Activated T-helper 1 cell treated with anti-CD3 and anti-CD28 coated beads, Interleukin-12 subunit alpha, Interleukin-12 subunit beta, Interleukin-2, Interleukin-4 antibody, amounts not matched to agents 30 ng/mL and 10 ng/mL and 1 ng/mL, durations not matched to agents 14 hours and 24 hours and 36 hours (primary cell): ENCODE measurements around the gene RENBP. TPM values are rescaled to one million over a fixed set of nuclear protein-coding genes. Genes with fewer than 3 reads are reported as not detected.

Source experiments
- DNase-seq: peaks from one replicate; pipeline ENCODE4 v3.0.0; 2021; ENCODE audit warnings: low spot score
- H3K27ac Mint-ChIP-seq: one replicate; pipeline ENCODE4 v1.8.0; 2021; ENCODE audit warnings: mild to moderate bottlenecking, mixed read lengths
- H3K27me3 Mint-ChIP-seq: one replicate; pipeline ENCODE4 v1.8.0; 2022; ENCODE audit warnings: mild to moderate bottlenecking, moderate library complexity, mixed read lengths; ENCODE audit not compliant: insufficient read depth
- H3K36me3 Mint-ChIP-seq: one replicate; pipeline ENCODE4 v1.8.0; 2021; ENCODE audit warnings: low read depth, mixed read lengths
- H3K4me1 Mint-ChIP-seq: one replicate; pipeline ENCODE4 v1.8.0; 2021; ENCODE audit warnings: low read depth, mixed read lengths
- H3K4me3 Mint-ChIP-seq: one replicate; pipeline ENCODE4 v1.8.0; 2021; ENCODE audit warnings: mild to moderate bottlenecking, moderate library complexity, mixed read lengths
- H3K9me3 Mint-ChIP-seq: one replicate; pipeline ENCODE4 v1.8.0; 2021; ENCODE audit warnings: mixed read lengths
- intact Hi-C: fragments of 100-400 bp; cut with micrococcal nuclease; formaldehyde crosslinking; loops from one replicate; pipeline ENCODE4 v1.15.1; 2024
- total RNA-seq: library from RNA; stranded (reverse); gene quantifications from 2 replicates; pipeline ENCODE4 v1.2.3, GENCODE V29; 2022

RENBP gene
- total RNA-seq, 1 donor from 2014 or later: 14.0 TPM

DNA sequence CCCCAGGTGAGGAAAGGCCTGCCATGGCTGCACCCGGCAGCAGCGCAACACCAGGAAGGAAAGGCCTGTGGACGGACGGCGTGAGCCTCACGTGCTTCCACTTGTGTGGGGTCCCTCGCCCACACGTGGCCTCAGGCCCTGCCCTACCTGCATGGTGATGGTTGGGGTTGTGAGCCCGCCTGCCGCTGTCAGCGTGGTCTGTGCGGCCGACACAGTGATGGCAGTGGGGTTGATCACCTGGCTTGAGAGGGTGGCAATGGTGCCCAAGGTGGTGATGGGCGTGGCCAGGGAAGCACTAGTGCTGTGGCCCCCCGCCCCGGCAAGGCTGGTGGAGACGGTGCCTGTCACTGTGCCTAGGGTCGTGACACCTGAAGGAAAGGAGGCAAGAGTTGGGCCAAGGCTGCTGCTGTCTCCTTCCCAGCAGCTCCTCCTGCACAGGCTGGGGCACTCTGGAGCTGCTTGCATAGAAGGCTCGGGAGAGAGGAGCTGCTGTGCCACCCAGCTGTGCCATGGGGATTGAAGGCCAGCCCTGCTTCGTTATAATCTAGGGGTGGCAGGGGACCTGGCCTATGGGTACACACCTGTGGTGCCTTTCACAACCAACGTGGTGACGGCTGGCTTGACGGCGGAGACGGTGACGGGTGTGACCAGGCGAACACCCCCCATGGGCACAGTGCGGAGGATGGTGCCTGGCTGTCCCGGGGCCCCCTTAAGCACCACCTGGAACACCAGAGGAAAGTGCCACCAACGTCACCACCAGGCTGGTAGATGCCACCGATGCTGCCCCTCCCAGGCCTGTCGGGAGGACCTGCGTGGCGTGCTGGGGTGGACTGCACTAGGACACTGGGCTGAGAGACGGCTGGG is 11.8 kb upstream of the RENBP start:
- Mint-ChIP-seq H3K4me1 (no peaks in the 10 kb centered on the region), H3K4me3 (no peak overlapping the region), H3K36me3 (peaks cover 8% of the 10 kb centered on the region), H3K27me3 (no peaks in the 10 kb centered on the region), H3K9me3 (no peaks in the 10 kb centered on the region), H3K27ac (no peak overlapping the region)
- DNase-seq: no peak
- intact Hi-C loops: no loop called here

DNA sequence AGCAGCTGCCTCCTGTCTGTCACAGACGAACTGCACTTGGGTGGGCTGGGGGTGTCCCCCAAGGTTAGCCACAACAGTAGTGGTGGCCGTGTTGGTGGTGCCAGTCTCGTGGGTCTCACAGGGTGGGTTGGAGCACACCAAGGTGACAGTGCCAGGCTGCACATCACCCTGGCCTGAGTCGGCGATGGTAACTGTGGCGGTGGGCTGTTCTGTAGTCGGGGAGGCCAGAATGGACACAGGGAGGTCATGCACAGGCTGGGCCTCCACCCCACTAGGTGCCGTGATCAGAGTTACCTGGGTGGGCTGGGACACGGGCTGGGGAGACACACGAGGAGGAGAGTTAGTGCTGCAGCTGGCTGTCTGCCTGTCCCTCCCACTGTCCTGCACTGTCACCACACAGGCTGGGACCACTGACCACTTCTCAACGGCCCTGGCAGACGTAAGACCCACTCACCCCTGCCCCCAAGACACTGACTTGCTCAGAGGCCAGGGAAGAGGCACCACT is 10.8 kb upstream of the RENBP start:
- H3K27ac Mint-ChIP-seq: no peak overlapping the region
- no peaks in the 10 kb centered on the region for H3K4me1 Mint-ChIP-seq
- H3K27me3 Mint-ChIP-seq: no peaks in the 10 kb centered on the region
- H3K4me3 Mint-ChIP-seq: no peak overlapping the region
- no peak for DNase-seq
- H3K9me3 Mint-ChIP-seq: no peaks in the 10 kb centered on the region
- intact Hi-C loops: no loop called here
- H3K36me3 Mint-ChIP-seq: peaks cover 9% of the 10 kb centered on the region

DNA sequence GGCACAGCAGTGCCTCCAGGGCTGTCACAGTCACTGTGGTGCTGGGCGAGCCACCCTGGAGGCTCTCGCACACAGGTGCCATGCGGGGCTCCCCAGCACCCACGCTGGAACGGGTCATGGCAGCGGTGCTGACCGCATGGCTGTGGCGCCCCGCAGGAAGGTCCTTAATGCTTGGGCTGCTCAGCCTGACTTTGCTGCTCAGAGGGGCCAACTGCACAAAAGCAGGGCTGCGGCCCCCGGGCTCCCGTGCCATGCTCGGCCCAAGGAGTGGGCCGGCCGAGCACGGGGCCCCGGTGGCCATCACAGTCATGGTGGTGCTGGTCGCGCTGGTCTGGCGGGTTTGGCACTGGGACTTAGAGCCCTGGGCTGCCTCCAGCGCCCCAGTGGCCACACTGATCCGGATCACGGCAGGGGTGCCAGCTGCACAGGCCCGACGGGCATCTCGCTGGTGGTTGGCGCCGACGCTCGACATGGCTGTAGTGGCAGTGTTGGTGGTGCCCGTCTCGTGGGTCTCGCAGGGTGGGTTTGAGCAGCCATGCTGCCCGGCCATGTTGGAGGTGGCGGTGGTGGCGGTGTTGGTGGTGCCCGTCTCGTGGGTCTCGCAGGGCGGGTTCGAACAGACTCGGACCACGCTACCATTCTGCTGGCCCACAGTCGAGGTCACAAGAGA is 10.2 kb upstream of the RENBP start:
- H3K36me3 Mint-ChIP-seq: peaks cover 9% of the 10 kb centered on the region
- H3K27ac Mint-ChIP-seq: no peak overlapping the region
- no peaks in the 10 kb centered on the region for H3K27me3 Mint-ChIP-seq
- no peaks in the 10 kb centered on the region for H3K4me1 Mint-ChIP-seq
- H3K9me3 Mint-ChIP-seq: no peaks in the 10 kb centered on the region
- no peak for DNase-seq
- no peak overlapping the region for H3K4me3 Mint-ChIP-seq
- intact Hi-C loops: no loop called here

DNA sequence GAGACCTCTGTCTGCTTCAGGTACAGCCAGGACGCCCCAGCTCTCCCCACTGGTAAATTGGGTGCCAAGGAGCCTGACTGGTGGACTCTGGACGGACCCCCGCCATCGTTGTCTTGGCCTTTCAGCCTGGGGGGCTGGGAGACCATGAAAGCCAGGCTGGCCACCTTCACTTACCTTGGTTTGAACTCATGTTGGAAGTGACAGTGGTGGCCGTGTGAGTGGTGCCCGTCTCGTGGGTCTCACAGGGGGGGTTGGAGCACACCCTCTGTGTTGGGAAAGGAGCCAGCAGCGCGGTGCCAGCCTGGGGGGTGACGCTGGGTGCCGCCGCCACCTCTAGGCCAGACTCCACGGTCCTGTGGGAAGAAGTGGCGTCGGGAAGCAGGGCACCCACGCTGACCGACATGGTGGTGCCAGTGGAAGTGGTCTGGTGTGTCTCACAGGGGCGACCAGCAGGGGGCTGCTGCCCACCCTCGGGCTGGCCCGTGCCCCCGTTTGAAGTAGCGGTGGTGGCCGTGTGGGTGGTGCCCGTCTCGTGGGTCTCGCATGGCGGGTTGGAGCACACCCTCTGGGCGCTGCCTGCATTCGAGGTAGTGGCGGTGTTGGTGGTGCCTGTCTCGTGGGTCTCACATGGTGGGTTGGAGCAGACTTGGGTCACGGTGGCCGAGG is 9.6 kb upstream of the RENBP start:
- no peaks in the 10 kb centered on the region for H3K4me1 Mint-ChIP-seq
- no peak for DNase-seq
- H3K36me3 Mint-ChIP-seq: peaks cover 9% of the 10 kb centered on the region
- H3K27me3 Mint-ChIP-seq: no peaks in the 10 kb centered on the region
- no peak overlapping the region for H3K4me3 Mint-ChIP-seq
- no peaks in the 10 kb centered on the region for H3K9me3 Mint-ChIP-seq
- H3K27ac Mint-ChIP-seq: no peak overlapping the region
- intact Hi-C loops: loop anchor here (1.0 kb wide), 2 partner anchors 13 to 190 kb away; partner anchors contain the start of gene PLXNB3

DNA sequence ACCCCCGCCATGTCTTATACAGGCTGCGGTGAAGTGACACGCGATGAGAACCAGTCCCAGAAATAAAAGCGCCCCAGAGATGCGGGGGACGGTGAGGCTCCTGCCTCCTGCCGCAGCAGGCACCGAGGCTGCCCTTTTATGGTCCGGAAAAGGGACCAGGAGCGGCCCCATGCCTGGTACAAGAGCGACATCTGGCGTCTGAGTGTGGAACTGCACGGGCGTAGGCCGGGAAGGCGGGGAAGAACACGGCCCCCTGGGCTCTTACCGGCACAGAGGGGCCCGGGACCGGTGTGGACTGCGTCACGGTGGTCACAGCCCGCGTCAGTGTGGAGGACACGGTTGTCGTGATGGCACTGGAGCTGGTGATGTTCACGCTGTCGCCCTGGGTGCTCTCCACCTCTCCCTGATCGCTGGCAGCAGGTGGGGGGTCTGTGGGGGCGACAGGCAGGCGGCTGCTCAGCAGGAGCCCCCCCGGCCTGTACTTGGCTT is 8.9 kb upstream of the RENBP start:
- intact Hi-C loops: loop anchor here (1.0 kb wide), 2 partner anchors 14 to 189 kb away; partner anchors contain the start of gene PLXNB3
- peak; percentile 60 for DNase-seq
- no peaks in the 10 kb centered on the region for H3K9me3 Mint-ChIP-seq
- no peak overlapping the region for H3K4me3 Mint-ChIP-seq
- H3K27ac Mint-ChIP-seq: peak overlapping the region; percentile 23
- no peaks in the 10 kb centered on the region for H3K4me1 Mint-ChIP-seq
- H3K27me3 Mint-ChIP-seq: no peaks in the 10 kb centered on the region
- peaks cover 9% of the 10 kb centered on the region for H3K36me3 Mint-ChIP-seq

DNA sequence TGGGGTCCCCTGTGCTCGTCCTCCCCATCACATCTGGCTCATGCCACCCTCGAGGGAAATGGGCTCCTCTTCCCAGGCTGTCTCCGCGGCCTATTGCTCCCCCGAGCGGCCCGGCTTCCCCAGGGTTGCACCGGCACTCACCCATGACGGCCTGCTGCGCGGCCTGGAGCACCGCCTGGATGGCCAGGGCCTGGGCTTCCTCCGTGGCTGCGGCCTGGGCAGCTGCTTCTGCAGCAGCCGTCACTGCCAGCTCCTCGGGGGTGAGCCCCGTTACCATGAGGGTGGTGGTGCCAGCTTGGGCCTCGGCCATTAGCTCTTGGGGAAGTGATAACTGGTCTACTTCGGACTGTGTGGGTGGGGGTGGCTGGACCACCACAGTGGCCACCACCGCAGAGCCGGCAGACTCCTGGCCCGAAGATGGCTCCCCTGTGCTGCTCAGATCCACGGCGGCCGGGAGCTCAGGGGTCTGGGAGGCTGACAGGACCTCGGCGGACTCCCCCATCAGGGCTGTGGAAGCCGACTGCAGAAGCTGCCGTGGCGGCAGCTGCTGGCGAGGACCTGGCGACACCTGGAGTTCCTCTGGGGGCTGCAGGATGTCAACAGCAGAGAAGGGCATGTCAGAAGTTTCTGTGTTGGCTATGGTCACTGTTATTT is 8.1 kb upstream of the RENBP start:
- H3K4me3 Mint-ChIP-seq: no peak overlapping the region
- H3K27ac Mint-ChIP-seq: no peak overlapping the region
- H3K27me3 Mint-ChIP-seq: no peaks in the 10 kb centered on the region
- peaks cover 2% of the 10 kb centered on the region for H3K4me1 Mint-ChIP-seq
- intact Hi-C loops: loop anchor here (1.0 kb wide), 2 partner anchors 15 to 188 kb away; partner anchors contain the start of gene PLXNB3
- H3K36me3 Mint-ChIP-seq: peaks cover 10% of the 10 kb centered on the region
- H3K9me3 Mint-ChIP-seq: no peaks in the 10 kb centered on the region
- no peak for DNase-seq

DNA sequence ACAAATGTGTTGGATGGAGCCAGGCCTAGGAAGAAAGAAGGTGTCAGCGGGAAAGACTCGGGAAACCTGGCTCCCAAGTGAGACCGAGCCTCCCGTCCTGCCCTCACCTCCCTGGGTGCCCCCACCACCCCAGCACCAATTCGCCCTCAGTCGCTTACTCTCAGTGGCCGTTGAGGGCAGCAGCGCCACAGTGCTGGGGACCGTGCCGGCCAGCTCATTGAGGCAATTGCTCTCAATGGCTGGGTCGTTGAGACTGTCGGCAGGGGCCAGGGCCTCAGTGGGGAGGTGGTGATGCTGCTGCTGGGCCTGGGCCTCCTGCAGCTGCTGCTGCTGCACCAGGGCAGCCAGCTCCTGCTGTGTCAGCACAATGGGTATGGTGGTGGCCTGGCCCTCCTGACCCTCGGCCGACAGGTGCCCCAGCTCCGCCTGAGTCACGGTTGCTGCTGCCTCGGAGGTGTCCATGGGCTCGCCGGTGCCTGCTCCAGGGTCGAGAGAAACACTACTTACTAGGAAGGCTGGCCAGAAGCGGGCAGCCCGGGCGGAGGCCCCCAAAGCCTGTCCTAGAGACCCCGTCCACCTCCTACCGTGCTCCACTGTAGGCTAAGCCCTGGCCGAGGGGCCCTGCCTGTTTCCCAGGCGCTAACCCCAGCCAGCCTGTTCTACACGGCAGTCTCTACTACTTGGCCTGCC is 7.4 kb upstream of the RENBP start:
- intact Hi-C loops: no loop called here
- H3K27ac Mint-ChIP-seq: no peak overlapping the region

DNA sequence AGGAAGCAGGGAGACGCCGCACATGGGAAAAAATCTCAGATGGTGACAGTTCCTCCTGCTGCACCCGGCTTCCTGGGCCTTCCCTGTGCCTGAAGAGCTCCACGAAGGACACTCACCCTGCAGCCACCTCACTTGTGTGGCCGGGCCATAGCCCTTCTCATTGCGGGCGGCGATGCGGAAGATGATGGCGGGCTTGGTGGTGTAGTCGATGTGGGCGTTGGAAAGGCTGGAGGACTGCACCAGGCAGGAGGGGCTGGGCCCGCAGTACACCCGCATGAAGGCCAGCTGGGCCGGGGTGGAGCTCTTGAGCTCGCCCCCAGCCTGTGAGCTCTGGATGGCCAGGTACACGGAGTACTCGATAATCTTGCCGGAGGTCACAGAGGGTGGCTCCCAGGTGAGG is 5.7 kb upstream of the RENBP start:
- H3K27me3 Mint-ChIP-seq: no peaks in the 10 kb centered on the region
- no peak overlapping the region for H3K27ac Mint-ChIP-seq
- no peak overlapping the region for H3K4me3 Mint-ChIP-seq
- H3K4me1 Mint-ChIP-seq: peaks cover 9% of the 10 kb centered on the region
- intact Hi-C loops: no loop called here
- DNase-seq: no peak
- H3K36me3 Mint-ChIP-seq: peaks cover 9% of the 10 kb centered on the region
- H3K9me3 Mint-ChIP-seq: no peaks in the 10 kb centered on the region

More for the DNA sequence above, 7.4 kb upstream of the RENBP start:
- peaks cover 12% of the 10 kb centered on the region for H3K36me3 Mint-ChIP-seq
- no peak for DNase-seq
- H3K27me3 Mint-ChIP-seq: no peaks in the 10 kb centered on the region
- H3K9me3 Mint-ChIP-seq: no peaks in the 10 kb centered on the region
- H3K4me1 Mint-ChIP-seq: peaks cover 9% of the 10 kb centered on the region
- no peak overlapping the region for H3K4me3 Mint-ChIP-seq

DNA sequence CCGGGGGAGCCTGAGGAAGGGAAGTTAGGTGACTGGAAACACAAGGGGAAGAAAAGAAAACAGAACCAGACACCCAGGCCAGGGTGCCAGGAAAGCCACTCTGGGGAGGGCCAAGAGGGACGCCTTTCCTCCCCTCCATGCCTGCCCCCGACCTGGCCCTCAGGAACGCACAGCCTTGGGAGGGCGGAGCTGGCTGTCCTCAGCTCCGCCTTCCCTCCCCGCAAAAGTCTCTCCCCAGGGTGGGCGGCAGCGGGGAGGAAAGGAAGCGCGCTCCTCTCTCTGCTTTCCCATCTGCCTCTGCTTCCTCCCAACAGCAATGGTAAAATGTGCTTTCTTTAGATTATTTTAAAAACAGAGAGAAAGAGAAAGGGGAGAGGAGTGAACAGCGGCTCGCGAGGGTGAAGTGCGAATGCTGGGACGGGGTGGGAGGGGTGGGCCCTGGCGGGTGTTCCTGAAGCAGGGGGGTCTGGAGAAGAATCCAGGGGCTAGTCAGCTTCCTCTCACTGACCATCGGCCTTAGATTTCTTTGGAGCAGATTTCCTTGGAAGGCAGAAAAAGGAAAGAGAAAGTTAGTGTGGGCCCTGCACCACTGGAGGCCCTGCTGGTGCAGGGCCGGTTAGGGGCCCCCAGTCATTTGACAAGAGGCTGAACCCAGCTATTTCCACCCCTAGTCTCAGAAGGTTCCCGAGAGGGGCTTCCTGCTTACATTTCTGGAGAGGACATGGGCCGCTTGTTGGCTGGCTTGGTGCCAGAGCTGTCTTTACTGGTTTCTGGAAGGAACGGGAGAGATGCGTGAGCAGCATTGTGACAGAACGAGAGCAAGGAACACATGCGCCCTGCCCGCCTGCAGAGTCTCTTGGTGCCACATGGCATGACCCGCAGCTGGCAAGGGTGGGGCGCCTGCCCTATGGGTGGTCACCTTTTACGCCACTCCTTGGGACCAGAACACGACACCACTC is 4.7 kb upstream of the RENBP start:
- no peaks in the 10 kb centered on the region for H3K27me3 Mint-ChIP-seq
- no peak for DNase-seq
- intact Hi-C loops: no loop called here
- peak overlapping the region; percentile 52 for H3K27ac Mint-ChIP-seq
- H3K4me3 Mint-ChIP-seq: no peak overlapping the region
- H3K9me3 Mint-ChIP-seq: no peaks in the 10 kb centered on the region
- peaks cover 9% of the 10 kb centered on the region for H3K4me1 Mint-ChIP-seq
- peaks cover 11% of the 10 kb centered on the region for H3K36me3 Mint-ChIP-seq

DNA sequence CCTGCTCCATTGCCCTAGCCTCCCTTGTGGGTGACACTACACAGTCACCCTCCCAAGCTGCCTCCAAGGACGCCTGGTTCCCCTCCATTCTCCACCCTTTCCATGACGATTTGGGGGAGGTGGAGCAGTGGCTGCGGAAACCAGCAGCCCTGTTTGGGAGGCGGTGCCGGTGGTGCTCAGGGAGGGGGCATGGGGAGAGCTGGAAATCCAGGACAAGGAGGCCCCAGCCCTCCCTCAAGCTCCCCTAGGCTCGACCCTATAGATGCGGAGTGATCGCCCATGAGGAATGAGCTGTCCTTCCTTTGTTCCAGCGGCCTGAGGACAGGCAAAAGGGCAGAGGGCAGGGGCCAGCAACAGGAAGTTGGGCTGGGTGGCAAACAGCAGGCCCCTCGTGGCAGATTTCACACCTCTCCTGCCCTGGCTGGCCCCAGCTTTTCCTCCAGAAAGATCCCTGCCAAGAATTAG is 3.6 kb upstream of the RENBP start:
- Mint-ChIP-seq H3K4me3 (no peak overlapping the region), H3K36me3 (peaks cover 11% of the 10 kb centered on the region)

More for the DNA sequence above, 3.6 kb upstream of the RENBP start:
- Mint-ChIP-seq H3K27ac (peak overlapping the region; percentile 68), H3K27me3 (no peaks in the 10 kb centered on the region), H3K4me1 (peaks cover 9% of the 10 kb centered on the region), H3K9me3 (no peaks in the 10 kb centered on the region)
- no peak for DNase-seq
- intact Hi-C loops: no loop called here
